HFF-Myc (cell line): ENCODE data around the gene UBE2R2.
"Not testable (repeated sequence)": the region's sequence is repeated elsewhere in the genome, so short reads cannot be mapped to it uniquely, and the experiment has no call there.

ENCODE experiments used
- DNase-seq: peaks from one replicate; pipeline ENCODE4 v3.0.0-alpha.2; 2011; ENCODE audit warnings: low read depth; ENCODE audit errors: extremely low read depth
- H3K4me3 ChIP-seq: replicated peaks from 2 replicates; pipeline ENCODE4 v1.5.1; 2011; ENCODE audit warnings: low read depth, mild to moderate bottlenecking, control low read depth, low read length
- CTCF ChIP-seq: IDR thresholded peaks from 2 replicates; pipeline ENCODE4 v1.5.1; 2012; ENCODE audit warnings: mild to moderate bottlenecking, low read depth, low read length, control low read depth; ENCODE audit errors: missing control alignments

Gene UBE2R2

GRCh38 chr9:33843312-33843961, 26.5 kb downstream of the UBE2R2 start:
- H3K4me3 ChIP-seq: no peak overlapping the region
- no peak for TF ChIP-seq CTCF
- DNase-seq: no peak

- no peak for DNase-seq
- TF ChIP-seq CTCF: no peak
- H3K4me3 ChIP-seq: no peak overlapping the region
Observed at GRCh38 chr9:33846231-33846630, 29.3 kb downstream of the UBE2R2 start.

DNA sequence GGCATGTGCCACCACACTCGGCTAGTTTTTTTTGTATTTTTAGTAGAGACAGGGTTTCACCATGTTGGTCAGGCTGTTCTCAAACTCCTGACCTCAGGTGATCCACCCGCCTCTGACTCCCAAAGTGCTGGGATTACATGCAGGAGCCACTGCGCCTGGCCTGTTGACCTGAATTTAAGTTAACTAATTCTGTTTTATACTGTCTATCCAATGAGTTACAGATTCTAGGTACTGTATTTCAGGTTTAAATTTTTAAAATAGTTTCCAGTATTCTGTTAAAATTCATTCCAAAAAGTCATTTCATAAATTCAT, 30.9 kb downstream of the UBE2R2 start:
- H3K4me3 ChIP-seq, DNase-seq: not testable (repeated sequence)

GRCh38 chr9:33850267-33850629, 33.3 kb downstream of the UBE2R2 start:
- no peak for TF ChIP-seq CTCF
- H3K4me3 ChIP-seq: no peak overlapping the region
- DNase-seq: no peak

DNA sequence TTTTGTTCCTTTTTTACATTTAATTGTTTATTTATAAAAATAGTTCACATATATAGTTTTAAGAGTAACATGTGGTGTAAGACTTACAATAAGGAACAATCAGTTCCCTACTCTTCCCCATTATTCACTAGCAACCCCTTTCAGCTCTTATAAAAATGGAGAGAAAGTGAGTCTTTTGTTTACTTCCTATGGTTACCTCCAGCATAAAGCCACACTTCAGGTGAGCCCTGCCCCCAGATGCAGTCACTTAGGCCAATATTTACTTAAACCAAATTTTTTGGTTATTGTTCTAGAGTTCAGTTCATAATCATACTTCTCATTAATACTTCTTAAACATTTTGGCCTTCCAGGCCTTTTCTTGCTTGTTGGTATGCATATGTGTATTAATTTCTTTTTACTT, 33.7 kb downstream of the UBE2R2 start:
- no peak for TF ChIP-seq CTCF
- H3K4me3 ChIP-seq: no peak overlapping the region

GRCh38 chr9:33851301-33851700, 34.3 kb downstream of the UBE2R2 start:
- no peak for DNase-seq
- no peak overlapping the region for H3K4me3 ChIP-seq
- no peak for TF ChIP-seq CTCF

More for the DNA sequence above, 33.7 kb downstream of the UBE2R2 start:
- no peak for DNase-seq

DNA sequence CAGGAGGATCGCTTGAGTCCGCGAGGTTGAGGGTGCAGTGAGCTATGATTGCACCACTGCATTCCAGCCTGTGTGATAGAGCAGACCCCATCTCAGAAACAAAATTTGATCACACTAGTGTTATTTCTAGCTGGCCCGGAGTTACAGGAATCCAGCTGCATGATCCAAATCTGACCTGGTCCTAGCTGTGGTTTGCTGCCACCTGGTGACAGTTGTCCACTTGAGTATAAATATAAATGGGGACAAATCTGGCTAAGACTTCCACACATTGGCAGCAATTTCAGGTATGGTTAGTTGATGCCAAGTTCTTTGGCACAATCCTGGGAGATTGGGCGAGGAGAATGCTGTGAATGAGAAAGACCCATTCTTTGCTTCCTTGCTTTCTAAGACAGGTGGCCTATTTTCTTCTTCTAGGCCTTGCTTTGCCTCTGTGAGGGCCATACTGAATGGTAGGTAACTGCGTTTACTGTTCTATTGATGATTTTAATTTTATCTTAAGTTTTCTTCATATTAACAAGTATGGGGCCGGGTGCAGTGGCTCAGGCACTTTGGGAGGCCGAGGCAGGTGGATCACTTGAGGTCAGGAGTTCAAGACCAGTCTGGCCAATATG, 35.4 kb downstream of the UBE2R2 start:
- DNase-seq: no peak
- TF ChIP-seq CTCF: peak; percentile 33
- no peak overlapping the region for H3K4me3 ChIP-seq
